GM23338 (cell line): Measurements from ENCODE around the gene C20orf204. TPM values are rescaled to one million over a fixed set of nuclear protein-coding genes. Genes with fewer than 3 reads are reported as not detected.
A peak's percentile ranks its signal among the peaks of the same experiment; 100 is the strongest.

Experiments
- ATAC-seq: fragments of 200-7000 bp; cut with Tn5 transposase; 3 replicates; pipeline ENCODE4 v1.9.1; 2020
- DNase-seq: peaks from one replicate; pipeline ENCODE4 v3.0.0-alpha.2; 2015; ENCODE audit warnings: low spot score
- H2AFZ ChIP-seq: fragments of 200-600 bp; sonication (generic); 2 replicates; pipeline ENCODE4 v1.8.0; 2016; ENCODE audit warnings: antibody characterized with exemption, mild to moderate bottlenecking, moderate library complexity
- H3F3A ChIP-seq: fragments of 200-600 bp; sonication (generic); replicated peaks from 2 replicates; pipeline ENCODE4 v1.8.0; 2017; ENCODE audit warnings: antibody characterized with exemption, mixed run types, low read depth
- H3K27ac ChIP-seq: fragments of 200-600 bp; sonication (generic); 2 replicates; pipeline ENCODE4 v1.6.1; 2016; ENCODE audit warnings: low read depth
- H3K27me3 ChIP-seq: fragments of 200-600 bp; sonication (generic); 2 replicates; pipeline ENCODE4 v1.8.0; 2016; ENCODE audit warnings: mild to moderate bottlenecking, mixed run types, moderate library complexity; ENCODE audit not compliant: insufficient read depth
- H3K36me3 ChIP-seq: fragments of 200-600 bp; sonication (generic); 2 replicates; pipeline ENCODE4 v1.8.0; 2016; ENCODE audit warnings: mild to moderate bottlenecking; ENCODE audit not compliant: insufficient read depth
- H3K4me1 ChIP-seq: fragments of 200-600 bp; sonication (generic); 2 replicates; pipeline ENCODE4 v1.8.0; 2016; ENCODE audit warnings: mild to moderate bottlenecking, moderate library complexity; ENCODE audit not compliant: insufficient read depth
- H3K4me2 ChIP-seq: fragments of 200-600 bp; sonication (generic); 2 replicates; pipeline ENCODE4 v1.7.1; 2017; ENCODE audit warnings: mixed run types
- H3K4me3 ChIP-seq: fragments of 200-600 bp; sonication (generic); 2 replicates; pipeline ENCODE4 v1.6.1; 2016; ENCODE audit warnings: mixed run types
- H3K79me2 ChIP-seq: fragments of 200-600 bp; sonication (generic); replicated peaks from 2 replicates; pipeline ENCODE4 v1.8.0; 2017; ENCODE audit warnings: mild to moderate bottlenecking; ENCODE audit not compliant: insufficient read depth
- H3K9me2 ChIP-seq: fragments of 200-600 bp; sonication (generic); 2 replicates; pipeline ENCODE4 v1.8.0; 2017; ENCODE audit not compliant: insufficient read depth
- H4K20me1 ChIP-seq: fragments of 200-600 bp; sonication (generic); replicated peaks from 2 replicates; pipeline ENCODE4 v1.8.0; 2017; ENCODE audit warnings: mild to moderate bottlenecking; ENCODE audit not compliant: insufficient read depth
- H3K27ac Mint-ChIP-seq: 2 replicates; pipeline ENCODE4 v1.8.0; 2020; ENCODE audit warnings: inconsistent platforms, mild to moderate bottlenecking, moderate library complexity, mixed read lengths
- H3K27me3 Mint-ChIP-seq: 3 replicates; pipeline ENCODE4 v1.8.0; 2022; ENCODE audit warnings: low read depth, mild to moderate bottlenecking, moderate library complexity, mixed read lengths, inconsistent platforms; ENCODE audit not compliant: insufficient read depth, poor library complexity
- H3K36me3 Mint-ChIP-seq: 3 replicates; pipeline ENCODE4 v1.8.0; 2021; ENCODE audit warnings: low read depth, mild to moderate bottlenecking, inconsistent platforms, moderate library complexity, mixed read lengths
- H3K4me1 Mint-ChIP-seq: 3 replicates; pipeline ENCODE4 v1.8.0; 2020; ENCODE audit warnings: mild to moderate bottlenecking, inconsistent platforms, mixed read lengths
- H3K4me3 Mint-ChIP-seq: 3 replicates; pipeline ENCODE4 v1.8.0; 2021; ENCODE audit warnings: moderate library complexity, mild to moderate bottlenecking, inconsistent platforms, mixed read lengths
- H3K9me3 Mint-ChIP-seq: 3 replicates; pipeline ENCODE4 v1.8.0; 2020; ENCODE audit warnings: moderate library complexity, mild to moderate bottlenecking, inconsistent platforms, mixed read lengths
- CREB1 ChIP-seq: fragments of 250-450 bp; sonication (Bioruptor Pico); IDR thresholded peaks from 2 replicates; pipeline ENCODE4 v1.5.0; 2020; ENCODE audit warnings: low read depth, mild to moderate bottlenecking, moderate library complexity
- CTCF ChIP-seq, 2 experiments: fragments of 200-600 bp in 1 of 2; sonication (generic) in 1 of 2; conservative IDR thresholded peaks; 2 replicates each; pipeline versions ENCODE4 v1.5.1 to v1.6.1; 2016 to 2017; ENCODE audit warnings: antibody characterized with exemption in 2 of 2, low read depth in 2 of 2, mild to moderate bottlenecking in 2 of 2, moderate library complexity in 1 of 2
- EZH2 ChIP-seq: fragments of 200-600 bp; sonication (generic); IDR thresholded peaks from one replicate; pipeline ENCODE4 v1.8.0; 2017; ENCODE audit warnings: antibody characterized with exemption, mild to moderate bottlenecking, low read depth; ENCODE audit not compliant: unreplicated experiment
- JUNB ChIP-seq: IDR thresholded peaks from one replicate; pipeline ENCODE4 v1.6.1; 2016; ENCODE audit warnings: antibody characterized with exemption; ENCODE audit not compliant: unreplicated experiment
- NANOG ChIP-seq: IDR thresholded peaks from 2 replicates; pipeline ENCODE4 v1.6.1; 2016; ENCODE audit warnings: antibody characterized with exemption, borderline replicate concordance
- POLR2AphosphoS5 ChIP-seq: IDR thresholded peaks from 2 replicates; pipeline ENCODE4 v1.6.1; 2016; ENCODE audit warnings: antibody characterized with exemption, low read depth
- ZNF114 ChIP-seq: fragments of 250-450 bp; sonication (Bioruptor Pico); IDR thresholded peaks from 2 replicates; pipeline ENCODE4 v1.5.0; 2020; ENCODE audit warnings: mild to moderate bottlenecking, moderate library complexity
- ZNF331 ChIP-seq: fragments of 250-450 bp; sonication (Bioruptor Pico); IDR thresholded peaks from 2 replicates; pipeline ENCODE4 v1.5.0; 2020; ENCODE audit warnings: low read depth, mild to moderate bottlenecking, moderate library complexity
- ZNF462 ChIP-seq: fragments of 250-450 bp; sonication (Bioruptor Pico); IDR thresholded peaks from 2 replicates; pipeline ENCODE4 v1.5.0; 2020; ENCODE audit warnings: mild to moderate bottlenecking, moderate library complexity
- polyA plus RNA-seq: library from polyadenylated mRNA; unstranded; fragments of >200 nt; fragmentation: Nextera tagmentation; extraction: Ambion mirVana; gene quantifications from 2 replicates; pipeline ENCODE4 v1.2.1, GENCODE V29; 2016
- total RNA-seq: library from RNA; depleted of rRNA; stranded (reverse); fragments of >200 nt; shearing (Covaris generic); gene quantifications from 2 replicates; pipeline ENCODE4 v1.2.3, GENCODE V29; 2014
- TF ChIP-seq, protein P1 (sequence below): IDR thresholded peaks from 2 replicates; pipeline ENCODE4 v1.6.1; 2016; ENCODE audit warnings: antibody characterized with exemption

The C20orf204 gene
- total and polyA plus RNA-seq, 2 experiments from 2014 or later = 0.73 to 0.82 TPM

- Histone ChIP-seq H2AFZ (no peak overlapping the region), H3K27ac (no peak overlapping the region), H4K20me1 (no peaks in the 10 kb centered on the region), H3F3A (peaks cover 10% of the 10 kb centered on the region; the same call in 1 of the 2 replicates), H3K79me2 (no peaks in the 10 kb centered on the region), H3K4me3 (no peak overlapping the region), H3K4me1 (peaks cover 32% of the 10 kb centered on the region), H3K27me3 (peaks cover 44% of the 10 kb centered on the region), H3K4me2 (peak overlapping the region; percentile 91; the same call in 1 of the 2 replicates), H3K9me2 (no peaks in the 10 kb centered on the region), H3K36me3 (no peaks in the 10 kb centered on the region)
- Mint-ChIP-seq H3K27ac (no peak overlapping the region), H3K4me3 (no peak overlapping the region), H3K36me3 (peaks cover 6% of the 10 kb centered on the region), H3K4me1 (peaks cover 32% of the 10 kb centered on the region), H3K27me3 (peaks cover 43% of the 10 kb centered on the region), H3K9me3 (no peaks in the 10 kb centered on the region)
- TF ChIP-seq ZNF331 (no peak), ZNF114 (CRISPR knock-in tag) (no peak), ZNF462 (CRISPR knock-in tag) (no peak), CREB1 (CRISPR knock-in tag) (no peak), CTCF (conservative IDR thresholded peaks at IDR 0.05; ENCODE audit: low read depth in 2 of 2) (no peak), JUNB (no peak), EZH2 (no peak), POLR2AphosphoS5 (no peak), NANOG (no peak)
- TF ChIP-seq, protein P1, sequence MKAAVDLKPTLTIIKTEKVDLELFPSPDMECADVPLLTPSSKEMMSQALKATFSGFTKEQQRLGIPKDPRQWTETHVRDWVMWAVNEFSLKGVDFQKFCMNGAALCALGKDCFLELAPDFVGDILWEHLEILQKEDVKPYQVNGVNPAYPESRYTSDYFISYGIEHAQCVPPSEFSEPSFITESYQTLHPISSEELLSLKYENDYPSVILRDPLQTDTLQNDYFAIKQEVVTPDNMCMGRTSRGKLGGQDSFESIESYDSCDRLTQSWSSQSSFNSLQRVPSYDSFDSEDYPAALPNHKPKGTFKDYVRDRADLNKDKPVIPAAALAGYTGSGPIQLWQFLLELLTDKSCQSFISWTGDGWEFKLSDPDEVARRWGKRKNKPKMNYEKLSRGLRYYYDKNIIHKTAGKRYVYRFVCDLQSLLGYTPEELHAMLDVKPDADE = no peak
- no peak for DNase-seq
- ATAC-seq = no peak
Measured at GRCh38 chr20:64036346-64037198, 590 bp downstream of the C20orf204 start.
